Activated T-helper 9 cell treated with anti-CD3 and anti-CD28 coated beads, Interleukin-2, amount 50 U/mL, for 16 hours (primary cell): Measurements from ENCODE around the gene EVI5L.

ENCODE experiments used
- DNase-seq: peaks from one replicate; pipeline ENCODE4 v3.0.0-alpha.2; 2020; ENCODE audit warnings: low read depth

Gene EVI5L

DNA sequence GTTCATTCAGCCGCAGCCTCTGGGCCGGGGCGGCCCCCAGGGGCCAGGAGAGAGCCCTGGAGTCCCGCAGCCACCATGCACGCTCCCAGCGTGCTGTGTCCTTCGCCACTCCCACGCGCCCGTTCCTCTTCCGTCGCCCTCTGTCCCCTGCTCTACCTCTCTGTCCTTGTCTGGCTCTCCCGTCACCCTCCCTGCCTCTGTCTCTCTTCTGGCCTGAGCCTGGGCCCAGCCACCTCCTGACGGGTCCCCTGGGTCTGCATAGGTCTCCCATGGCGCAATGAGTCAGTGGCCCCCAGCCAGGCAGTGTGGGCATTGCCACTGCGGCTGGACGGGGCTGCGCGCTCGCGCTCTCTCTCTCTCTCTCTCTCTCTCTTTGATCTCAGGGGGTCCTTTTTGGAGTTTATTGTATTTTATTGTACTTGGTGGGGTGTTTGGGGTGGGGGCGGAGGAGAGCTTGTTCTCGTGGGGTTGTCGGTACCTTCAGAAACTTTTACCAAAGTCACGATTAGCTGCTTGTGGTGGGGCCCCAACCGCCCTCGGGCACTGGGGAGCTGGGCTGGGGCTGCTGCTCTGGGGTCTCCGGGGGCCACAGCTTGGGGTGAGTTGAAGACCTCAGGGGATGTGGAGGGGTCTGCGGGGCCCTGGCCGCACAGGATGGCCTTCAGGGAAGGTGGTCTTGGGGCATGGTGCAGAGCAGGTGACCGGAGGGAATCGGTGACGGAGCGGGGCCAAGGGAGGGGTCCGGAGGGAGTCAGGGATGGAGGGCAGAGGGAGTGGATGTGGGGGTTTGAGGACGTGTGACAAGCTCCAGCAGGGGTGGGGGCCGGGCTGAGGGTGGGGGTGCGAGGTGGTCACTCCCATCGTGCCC, 82.9 kb downstream of the EVI5L start:
- DNase-seq: no peak

DNA sequence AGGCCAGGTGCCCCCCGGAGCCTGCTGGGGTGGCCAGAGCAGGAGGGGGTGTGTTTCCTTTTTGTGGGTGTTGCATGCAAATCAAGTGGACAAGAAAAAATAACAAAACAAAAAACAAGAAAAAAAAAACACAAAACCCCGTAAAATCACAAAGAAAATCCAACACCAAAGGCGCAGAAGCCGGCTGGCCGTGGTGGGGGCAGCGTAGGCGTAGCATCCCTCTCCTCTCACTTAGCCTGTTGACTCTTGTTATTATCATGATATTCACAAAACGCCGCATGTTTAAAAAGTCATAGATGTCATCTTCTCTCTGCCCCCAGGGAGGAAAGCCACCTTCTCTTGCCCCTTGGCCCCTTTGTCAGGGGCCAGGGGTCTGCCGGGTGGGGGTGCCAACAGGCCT, 83.6 kb downstream of the EVI5L start:
- DNase-seq: no peak

DNA sequence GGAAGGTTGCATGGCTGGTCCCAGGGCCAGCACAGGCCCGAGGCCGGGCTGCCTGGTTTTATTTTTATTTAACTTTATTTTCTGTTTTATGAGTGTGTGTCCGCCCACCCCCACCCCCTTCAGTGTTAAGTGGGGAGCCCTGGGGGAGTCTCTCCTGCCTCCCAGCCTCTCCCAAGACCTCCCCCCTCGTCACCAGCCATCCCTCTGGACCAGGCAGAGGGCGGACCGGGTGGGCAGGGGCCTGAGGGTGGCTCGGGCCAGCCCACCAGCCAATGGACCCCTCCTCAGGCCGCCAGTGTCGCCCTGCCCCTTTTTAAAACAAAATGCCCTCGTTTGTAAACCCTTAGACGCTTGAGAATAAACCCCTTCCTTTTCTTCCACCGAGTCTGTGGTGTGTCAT, 84.1 kb downstream of the EVI5L start:
- DNase-seq: no peak
